H1 (cell line): ENCODE data around the gene DLG1. TPM values are rescaled to one million over a fixed set of nuclear protein-coding genes. Genes with fewer than 3 reads are reported as not detected.

Source experiments
- CTCF ChIA-PET: fragments of 300-600 bp; sonication (Branson Sonifier 250); formaldehyde crosslinking; loops from one replicate; lab custom pipeline; 2021; ENCODE audit not compliant: partially characterized antibody; lab: Charles Lee
- POLR2A ChIA-PET: fragments of 300-600 bp; sonication (Branson Sonifier 250); formaldehyde crosslinking; loops from one replicate; lab custom pipeline; 2021; ENCODE audit warnings: inconsistent platforms; ENCODE audit not compliant: partially characterized antibody; lab: Charles Lee
- DNase-seq, 2 experiments: peaks; one replicate each; pipeline versions ENCODE4 v3.0.0 to v3.0.0-alpha.2; 2010 to 2022; ENCODE audit warnings: low spot score in 2 of 2, low read depth in 1 of 2, mixed read lengths in 1 of 2
- FAIRE-seq: peaks from 2 replicates; lab custom pipeline; 2011; peaks lifted over from hg19 to GRCh38; lab: Jason Lieb, UNC
- H2AFZ ChIP-seq: 2 replicates; pipeline ENCODE4 v1.8.1; 2012; ENCODE audit warnings: low read length, inconsistent platforms
- H2AK5ac ChIP-seq: 2 replicates; pipeline ENCODE4 v1.6.1; 2013; ENCODE audit warnings: low read depth, low read length
- H2BK120ac ChIP-seq: replicated peaks from 2 replicates; pipeline ENCODE3; 2013; ENCODE audit warnings: low read depth, low read length, inconsistent platforms
- H2BK12ac ChIP-seq: 2 replicates; pipeline ENCODE4 v1.6.1; 2013; ENCODE audit warnings: low read depth, low read length
- H2BK15ac ChIP-seq: 2 replicates; pipeline ENCODE4 v1.6.1; 2013; ENCODE audit warnings: low read length
- H2BK20ac ChIP-seq: 2 replicates; pipeline ENCODE4 v1.6.1; 2013; ENCODE audit warnings: low read length
- H2BK5ac ChIP-seq: 2 replicates; pipeline ENCODE4 v1.6.1; 2013; ENCODE audit warnings: low read depth, low read length
- H3K14ac ChIP-seq: 2 replicates; pipeline ENCODE4 v1.6.1; 2013; ENCODE audit warnings: inconsistent platforms; ENCODE audit not compliant: insufficient read length
- H3K18ac ChIP-seq: 2 replicates; pipeline ENCODE4 v1.6.1; 2013; ENCODE audit warnings: low read length; ENCODE audit errors: extremely low read depth
- H3K23ac ChIP-seq: 2 replicates; pipeline ENCODE4 v1.6.1; 2013; ENCODE audit warnings: inconsistent platforms; ENCODE audit not compliant: insufficient read length
- H3K23me2 ChIP-seq: 2 replicates; pipeline ENCODE4 v1.6.1; 2013; ENCODE audit warnings: low read depth, low read length
- H3K27ac ChIP-seq: 2 replicates; pipeline ENCODE4 v1.6.1; 2011; ENCODE audit warnings: low read depth, low read length, inconsistent platforms
- H3K27me3 ChIP-seq, 4 experiments: replicated peaks in 1 of 4; 1 replicate in 1 of 4; 2 replicates in 3 of 4; pipeline versions ENCODE4 v1.6.1 to v1.8.1; 2011 to 2013; ENCODE audit warnings: low read length in 3 of 4, mild to moderate bottlenecking in 3 of 4, inconsistent platforms in 2 of 4, mixed read lengths in 2 of 4, moderate library complexity in 1 of 4; ENCODE audit not compliant: control insufficient read depth in 3 of 4, insufficient read depth in 3 of 4; ENCODE audit errors: extremely low read depth in 1 of 4
- H3K36me3 ChIP-seq, 4 experiments: 2 replicates each; pipeline versions ENCODE4 v1.6.1 to v1.8.1; 2011 to 2013; ENCODE audit warnings: mild to moderate bottlenecking in 4 of 4, low read length in 3 of 4, moderate library complexity in 2 of 4, control low read depth in 1 of 4, inconsistent platforms in 1 of 4; ENCODE audit not compliant: insufficient read depth in 4 of 4, control insufficient read depth in 2 of 4
- H3K4ac ChIP-seq: replicated peaks from 2 replicates; pipeline ENCODE3; 2013; ENCODE audit warnings: low read length, low read depth, mixed read lengths, inconsistent platforms; ENCODE audit not compliant: insufficient read length
- H3K4me1 ChIP-seq, 4 experiments: replicated peaks in 1 of 4; 1 replicate in 1 of 4; 2 replicates in 3 of 4; pipeline versions ENCODE4 v1.6.1 to v1.8.1; 2011 to 2013; ENCODE audit warnings: low read length in 3 of 4, inconsistent platforms in 2 of 4, mixed read lengths in 1 of 4; ENCODE audit not compliant: insufficient read depth in 4 of 4, control insufficient read depth in 3 of 4
- H3K4me2 ChIP-seq, 2 experiments: 2 replicates each; pipeline versions ENCODE4 v1.6.1 to v1.8.1; 2011 to 2013; ENCODE audit warnings: low read depth in 2 of 2, low read length in 2 of 2, control low read depth in 1 of 2, inconsistent platforms in 1 of 2, mild to moderate bottlenecking in 1 of 2; ENCODE audit not compliant: insufficient read depth in 1 of 2
- H3K4me3 ChIP-seq, 4 experiments: fragments of 200-600, 300-600 bp in 1 of 4; sonication (generic), shearing (Covaris generic), sonication (Bioruptor Twin) in 1 of 4; 2 replicates each; pipeline versions ENCODE4 v1.5.1 to v1.8.1; 2011 to 2016; ENCODE audit warnings: low read length in 4 of 4, low read depth in 3 of 4, control low read depth in 2 of 4, inconsistent platforms in 2 of 4, mild to moderate bottlenecking in 2 of 4, mixed read lengths in 1 of 4, moderate library complexity in 1 of 4; ENCODE audit not compliant: insufficient read depth in 2 of 4; ENCODE audit errors: extremely low read depth in 1 of 4
- H3K56ac ChIP-seq: replicated peaks from 2 replicates; pipeline ENCODE3; 2013; ENCODE audit warnings: low read depth, mild to moderate bottlenecking, mixed read lengths, low read length, inconsistent platforms; ENCODE audit not compliant: insufficient read length
- H3K79me1 ChIP-seq: 2 replicates; pipeline ENCODE4 v1.6.1; 2013; ENCODE audit warnings: low read depth, low read length, control low read depth
- H3K79me2 ChIP-seq, 2 experiments: 2 replicates each; pipeline versions ENCODE4 v1.6.1 to v1.8.1; 2012 to 2013; ENCODE audit warnings: low read length in 2 of 2, mild to moderate bottlenecking in 2 of 2, inconsistent platforms in 1 of 2; ENCODE audit not compliant: insufficient read depth in 2 of 2, control insufficient read depth in 1 of 2
- H3K9ac ChIP-seq, 4 experiments: replicated peaks in 1 of 4; 1 replicate in 1 of 4; 2 replicates in 3 of 4; pipeline versions ENCODE4 v1.6.1 to v1.8.1; 2011 to 2013; ENCODE audit warnings: low read depth in 3 of 4, low read length in 3 of 4, control low read depth in 2 of 4, mild to moderate bottlenecking in 2 of 4, moderate library complexity in 2 of 4, inconsistent platforms in 1 of 4; ENCODE audit errors: extremely low read depth in 1 of 4
- H3K9me3 ChIP-seq, 2 experiments: 2 replicates each; pipeline versions ENCODE4 v1.6.1 to v1.8.1; 2012 to 2013; ENCODE audit warnings: mild to moderate bottlenecking in 2 of 2, moderate library complexity in 2 of 2, control low read depth in 1 of 2, inconsistent platforms in 1 of 2, low read depth in 1 of 2, low read length in 1 of 2, mixed read lengths in 1 of 2; ENCODE audit not compliant: insufficient read depth in 2 of 2
- H4K20me1 ChIP-seq, 2 experiments: replicated peaks in 1 of 2; 2 replicates each; pipeline versions ENCODE3 to v1.8.1; 2011 to 2013; ENCODE audit warnings: inconsistent platforms in 2 of 2, low read length in 2 of 2, mild to moderate bottlenecking in 1 of 2; ENCODE audit not compliant: insufficient read depth in 2 of 2, control insufficient read depth in 1 of 2
- H4K5ac ChIP-seq: 2 replicates; pipeline ENCODE4 v1.6.1; 2013; ENCODE audit warnings: low read length, low read depth, mixed read lengths, inconsistent platforms; ENCODE audit not compliant: insufficient read length
- H4K8ac ChIP-seq: 2 replicates; pipeline ENCODE4 v1.8.0; 2013; ENCODE audit warnings: mild to moderate bottlenecking, moderate library complexity, low read length, inconsistent platforms; ENCODE audit not compliant: insufficient read depth; ENCODE audit errors: extremely low read depth
- H4K91ac ChIP-seq: replicated peaks from 2 replicates; pipeline ENCODE3; 2013; ENCODE audit warnings: low read length, mixed read lengths, inconsistent platforms; ENCODE audit not compliant: insufficient read length
- CBX5 ChIP-seq: fragments of 300-800, 300-1000 bp; sonication (generic); IDR thresholded peaks from 2 replicates; pipeline ENCODE4 v1.7.1; 2016; ENCODE audit warnings: antibody characterized with exemption, low read length, low read depth
- NANOG ChIP-seq: IDR thresholded peaks from 2 replicates; pipeline ENCODE4 v1.6.1; 2011; ENCODE audit warnings: low read length, low read depth, mild to moderate bottlenecking, inconsistent platforms; ENCODE audit not compliant: insufficient read depth, poor library complexity, severe bottlenecking
- POLR2AphosphoS5 ChIP-seq: IDR thresholded peaks from 2 replicates; pipeline ENCODE4 v1.6.1; 2011; ENCODE audit warnings: low read depth, low read length
- SAP30 ChIP-seq: fragments of 300-600 bp; sonication (generic); IDR thresholded peaks from 2 replicates; pipeline ENCODE4 v1.7.1; 2012; ENCODE audit warnings: low read length, moderate library complexity, mild to moderate bottlenecking, inconsistent platforms; ENCODE audit not compliant: insufficient read depth, insufficient replicate concordance
- polyA plus RNA-seq, 7 experiments: library from polyadenylated mRNA; depleted of rRNA in 3 of 7; stranded (reverse) in 5 of 7; unstranded in 2 of 7; fragments of >200 nt in 5 of 7; fragments of 200-250 nt in 2 of 7; gene quantifications; 1 replicate in 5 of 7; 2 replicates in 1 of 7; 4 replicates in 1 of 7; pipeline versions ENCODE4 v1.2.1 to v1.2.3, GENCODE V29; 2011 to 2013; ENCODE audit warnings: missing spikeins in 2 of 7, mixed read lengths in 2 of 7
- total RNA-seq: library from RNA; stranded (reverse); fragmentation: NEBNext Ultra II Directional; extraction: Animal tissue kit (Norgen Biotek cat#: 25700); gene quantifications from 2 replicates; pipeline ENCODE4 v1.2.1, GENCODE V29; 2021

DLG1 gene
- total and polyA plus RNA-seq, 2 of the 8 experiments (the other 6 are each of a cell fraction or from before 2014, with no cell fraction given), result 13.4 to 78.8 TPM

DNA sequence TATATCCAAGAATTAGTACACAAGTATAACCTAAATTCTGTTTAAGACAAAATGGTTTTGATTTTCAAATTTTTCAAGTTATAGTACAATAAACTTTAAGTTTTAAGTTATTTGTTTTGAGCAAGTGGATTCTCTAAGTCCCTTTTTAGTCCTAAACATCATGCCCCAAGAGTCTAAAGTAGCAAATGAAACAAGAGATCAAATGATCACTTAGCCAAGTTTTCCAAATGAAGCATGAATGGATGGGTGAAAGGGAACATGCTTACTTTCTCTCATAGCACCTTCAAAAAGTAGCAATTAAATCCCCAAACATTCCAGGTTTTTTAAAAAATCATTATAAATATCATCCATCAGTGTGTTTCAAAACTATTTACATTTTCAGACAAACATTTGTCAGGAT, 19.5 kb downstream of the DLG1 start:
- Histone ChIP-seq H3K56ac (no peak overlapping the region), H3K79me1 (no peaks in the 10 kb centered on the region; the same call in none of the 2 replicates), H3K27ac (no peak overlapping the region), H3K23ac (no peak overlapping the region), H3K36me3 (peaks cover 0 to 43% (median 10%) of the 10 kb centered on the region in 4 experiments; a peak in 6 of 8 replicates), H4K5ac (no peak overlapping the region), H3K14ac (no peak overlapping the region), H2AK5ac (no peak overlapping the region), H4K20me1 (peaks cover 0 to 7% of the 10 kb centered on the region in 2 experiments), H3K18ac (no peak overlapping the region), H2AFZ (no peak overlapping the region), H4K8ac (no peak overlapping the region), H2BK5ac (no peak overlapping the region), H2BK12ac (no peak overlapping the region), H3K4ac (no peak overlapping the region), H3K9ac (no peak overlapping the region), H3K27me3 (no peaks in the 10 kb centered on the region), H3K79me2 (peaks cover 0 to 62% of the 10 kb centered on the region in 2 experiments; a peak in 3 of 4 replicates), H2BK20ac (no peak overlapping the region), H3K4me2 (no peak overlapping the region), H3K9me3 (no peaks in the 10 kb centered on the region), H3K4me3 (no peak overlapping the region), H3K23me2 (no peaks in the 10 kb centered on the region), H4K91ac (no peak overlapping the region), H3K4me1 (no peaks in the 10 kb centered on the region), H2BK15ac (no peak overlapping the region), H2BK120ac (no peak overlapping the region)
- DNase-seq, result no peak
- CTCF ChIA-PET, result interaction anchor here (0.9 kb wide), 1 partner anchor 230 kb away, joined by 3 read pairs; no protein-coding TSS in a partner anchor
- no peak for FAIRE-seq
- POLR2A ChIA-PET, result no interaction called here
- TF ChIP-seq SAP30 (no peak), POLR2AphosphoS5 (no peak), NANOG (no peak), CBX5 (no peak)
